Activated naive CD4-positive, alpha-beta T cell treated with anti-CD3 and anti-CD28 coated beads for 36 hours (primary cell): Measurements from ENCODE around the gene FOXP1. TPM values are rescaled to one million over a fixed set of nuclear protein-coding genes. Genes with fewer than 3 reads are reported as not detected.

ENCODE experiments used
- CTCF ChIA-PET: fragments of 350-600 bp; sonication (Branson Sonifier 250); formaldehyde crosslinking; loops from one replicate; lab custom pipeline; 2021; ENCODE audit warnings: antibody characterized with exemption; lab: Charles Lee
- DNase-seq: peaks from one replicate; pipeline ENCODE4 v3.0.0-alpha.2; 2020
- H3K27ac Mint-ChIP-seq: one replicate; pipeline ENCODE4 v1.8.0; 2021; ENCODE audit warnings: mild to moderate bottlenecking, mixed read lengths
- H3K27me3 Mint-ChIP-seq: one replicate; pipeline ENCODE4 v1.8.0; 2021; ENCODE audit warnings: low read depth, mixed read lengths
- H3K36me3 Mint-ChIP-seq: one replicate; pipeline ENCODE4 v1.8.0; 2021; ENCODE audit warnings: low read depth, mixed read lengths
- H3K4me1 Mint-ChIP-seq: one replicate; pipeline ENCODE4 v1.8.0; 2021; ENCODE audit warnings: low read depth, mixed read lengths
- H3K4me3 Mint-ChIP-seq: one replicate; pipeline ENCODE4 v1.8.0; 2021; ENCODE audit warnings: mild to moderate bottlenecking, moderate library complexity, mixed read lengths
- H3K9me3 Mint-ChIP-seq: one replicate; pipeline ENCODE4 v1.8.0; 2021; ENCODE audit warnings: mixed read lengths
- intact Hi-C: fragments of 100-400 bp; cut with micrococcal nuclease; formaldehyde crosslinking; loops from one replicate; pipeline ENCODE4 v1.15.1; 2023
- total RNA-seq, 2 experiments: library from RNA; stranded (reverse); gene quantifications; one replicate each; pipeline ENCODE4 v1.2.3, GENCODE V29; 2021

The FOXP1 gene
- total RNA-seq, 2 experiments from 2014 or later = 95.2 to 97.4 TPM

DNA sequence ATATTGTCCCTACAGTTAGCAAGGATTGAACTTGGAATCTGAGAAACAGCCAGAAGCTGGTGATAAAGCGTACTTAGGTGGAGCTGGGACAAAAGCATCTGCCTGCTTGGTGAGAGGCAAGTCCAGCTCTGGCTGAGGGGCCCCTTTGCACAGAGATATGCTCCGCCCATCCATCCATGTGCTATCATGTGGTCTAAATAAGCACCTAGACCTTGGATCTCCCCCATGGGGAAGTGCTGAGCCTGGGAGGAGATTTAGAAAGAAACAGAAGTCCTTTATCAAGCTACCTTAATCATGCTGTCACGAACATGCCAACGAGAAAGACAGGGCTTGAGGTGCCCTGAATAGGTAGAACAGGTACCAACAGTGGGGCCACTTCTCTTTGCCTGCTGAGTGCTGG is 369.5 kb downstream of the FOXP1 start:
- H3K4me3 Mint-ChIP-seq = no peak overlapping the region
- peaks cover 6% of the 10 kb centered on the region for H3K36me3 Mint-ChIP-seq
- DNase-seq = no peak
- intact Hi-C loops = no loop called here
- H3K27me3 Mint-ChIP-seq = no peaks in the 10 kb centered on the region
- H3K4me1 Mint-ChIP-seq = peaks cover 74% of the 10 kb centered on the region
- CTCF ChIA-PET = interaction anchor here (0.6 kb wide), 1 partner anchor 60 kb away, joined by 4 read pairs; no protein-coding TSS in a partner anchor
- no peaks in the 10 kb centered on the region for H3K9me3 Mint-ChIP-seq
- no peak overlapping the region for H3K27ac Mint-ChIP-seq

DNA sequence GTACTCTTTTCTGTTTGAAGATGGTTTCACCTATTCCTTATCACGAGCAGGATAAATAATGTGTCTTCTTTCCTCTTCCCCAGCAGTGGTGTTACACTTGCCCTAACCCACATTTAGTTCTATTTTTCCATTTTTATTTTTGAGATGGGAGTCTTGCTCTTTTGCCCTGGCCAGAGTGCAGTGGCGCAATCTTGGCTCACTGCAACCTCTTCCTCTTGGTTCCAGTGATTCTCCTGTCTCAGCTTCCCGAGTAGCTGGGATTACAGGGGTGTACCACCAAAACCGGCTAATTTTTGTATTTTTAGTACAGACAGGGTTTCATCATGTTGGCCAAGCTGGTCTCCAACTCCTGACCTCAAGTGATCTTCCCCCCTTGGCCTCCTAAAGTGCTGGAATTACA is 372.4 kb downstream of the FOXP1 start:
- H3K4me1 Mint-ChIP-seq = peaks cover 82% of the 10 kb centered on the region
- no peak for DNase-seq
- CTCF ChIA-PET = no interaction called here
- peaks cover 4% of the 10 kb centered on the region for H3K36me3 Mint-ChIP-seq
- no peak overlapping the region for H3K4me3 Mint-ChIP-seq
- no peaks in the 10 kb centered on the region for H3K27me3 Mint-ChIP-seq
- no peaks in the 10 kb centered on the region for H3K9me3 Mint-ChIP-seq
- H3K27ac Mint-ChIP-seq = peak overlapping the region; percentile 83
- intact Hi-C loops = loop anchor here (2.0 kb wide), 1 partner anchor 18 kb away; no protein-coding TSS in a partner anchor

DNA sequence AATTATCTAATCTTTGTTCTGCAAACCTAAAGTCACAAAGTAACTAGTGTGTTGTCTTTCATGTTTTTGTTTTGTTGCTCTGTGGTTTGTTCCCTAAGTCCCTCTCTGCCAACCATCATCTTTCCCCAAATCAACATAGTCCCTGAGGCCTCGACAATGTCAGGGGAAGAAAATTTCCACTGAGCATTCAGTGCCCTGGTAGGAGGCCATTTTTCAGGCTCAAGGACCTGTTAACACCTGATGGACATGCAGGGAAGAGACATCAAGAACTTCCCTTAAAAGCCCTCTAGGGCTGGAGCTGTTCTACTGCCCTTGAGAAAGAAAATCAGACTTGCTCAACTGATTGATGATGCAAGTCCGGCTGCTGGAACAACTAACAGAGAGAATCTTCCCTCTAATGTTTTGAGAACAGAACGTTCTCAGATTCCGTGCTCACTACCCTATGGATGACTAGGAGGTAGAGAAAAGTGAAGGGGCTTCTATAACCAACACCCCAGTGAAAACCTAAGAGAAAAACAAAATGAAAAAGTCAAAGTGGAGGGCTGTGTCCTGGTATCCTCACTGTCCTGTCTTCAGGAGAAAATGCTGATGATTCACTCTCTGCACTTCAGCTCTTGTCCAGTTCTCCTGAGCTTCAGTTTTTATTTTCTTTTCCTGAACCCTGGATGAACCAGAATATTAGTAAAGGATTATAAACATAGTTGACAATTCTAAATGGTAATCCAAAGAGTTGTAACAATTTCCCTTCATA is 373.1 kb downstream of the FOXP1 start:
- H3K27me3 Mint-ChIP-seq = no peaks in the 10 kb centered on the region
- H3K4me1 Mint-ChIP-seq = peaks cover 81% of the 10 kb centered on the region
- CTCF ChIA-PET = interaction anchor here (0.6 to 0.7 kb wide), 2 partner anchors 8 to 252 kb away, joined by 3 read pairs; no protein-coding TSS in a partner anchor
- no peaks in the 10 kb centered on the region for H3K9me3 Mint-ChIP-seq
- H3K4me3 Mint-ChIP-seq = peak overlapping the region; percentile 44
- DNase-seq = no peak
- peak overlapping the region; percentile 83 for H3K27ac Mint-ChIP-seq
- intact Hi-C loops = loop anchor here (2.0 kb wide), 1 partner anchor 18 kb away; no protein-coding TSS in a partner anchor
- H3K36me3 Mint-ChIP-seq = peaks cover 4% of the 10 kb centered on the region

DNA sequence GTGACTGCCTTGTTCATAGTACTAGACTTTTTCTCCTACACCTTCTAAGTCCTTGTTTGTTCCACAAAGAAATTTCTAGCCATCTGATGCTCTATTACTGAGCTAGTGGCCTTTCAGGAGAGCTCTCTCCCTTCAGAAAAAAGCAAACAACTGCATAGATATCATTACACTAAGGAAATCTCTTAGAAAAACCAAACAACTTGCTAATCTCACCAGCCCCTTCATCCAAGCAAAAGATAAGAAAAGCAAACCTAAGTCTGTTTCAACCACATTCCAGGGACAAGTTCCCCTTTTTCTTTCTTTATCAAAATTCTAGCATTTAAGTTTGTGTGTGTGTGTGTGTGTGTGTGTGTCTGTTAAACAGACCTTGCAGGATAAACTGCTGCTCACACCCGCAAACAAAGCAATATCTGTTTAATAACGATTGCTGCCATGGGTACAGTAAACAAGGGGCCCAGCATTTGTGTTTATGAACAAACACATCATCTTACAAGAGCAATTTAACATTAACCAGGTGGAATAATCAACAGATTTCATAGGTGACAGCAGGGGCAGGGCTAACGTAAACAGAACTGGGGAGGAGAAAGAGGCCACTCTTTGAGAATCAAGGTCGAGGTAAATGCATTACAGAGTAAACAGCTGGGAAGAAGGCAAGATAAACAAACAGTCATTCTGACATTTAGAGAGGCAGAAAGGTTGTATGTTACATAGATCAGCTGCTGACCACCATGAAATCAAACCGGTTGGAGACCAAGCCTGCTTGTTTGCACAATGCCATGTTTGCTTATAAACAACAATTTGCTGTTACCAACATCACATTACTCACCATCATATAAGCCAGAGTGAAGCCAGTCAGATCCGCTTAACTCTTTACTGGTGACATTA is 375.1 kb downstream of the FOXP1 start:
- CTCF ChIA-PET = interaction anchor here (0.6 kb wide), 1 partner anchor 277 kb away, joined by 3 read pairs; no protein-coding TSS in a partner anchor
- no peak for DNase-seq
- H3K4me1 Mint-ChIP-seq = peaks cover 83% of the 10 kb centered on the region
- H3K9me3 Mint-ChIP-seq = no peaks in the 10 kb centered on the region
- peak overlapping the region; percentile 70 for H3K27ac Mint-ChIP-seq
- intact Hi-C loops = no loop called here
- peaks cover 2% of the 10 kb centered on the region for H3K36me3 Mint-ChIP-seq
- no peaks in the 10 kb centered on the region for H3K27me3 Mint-ChIP-seq
- H3K4me3 Mint-ChIP-seq = no peak overlapping the region

DNA sequence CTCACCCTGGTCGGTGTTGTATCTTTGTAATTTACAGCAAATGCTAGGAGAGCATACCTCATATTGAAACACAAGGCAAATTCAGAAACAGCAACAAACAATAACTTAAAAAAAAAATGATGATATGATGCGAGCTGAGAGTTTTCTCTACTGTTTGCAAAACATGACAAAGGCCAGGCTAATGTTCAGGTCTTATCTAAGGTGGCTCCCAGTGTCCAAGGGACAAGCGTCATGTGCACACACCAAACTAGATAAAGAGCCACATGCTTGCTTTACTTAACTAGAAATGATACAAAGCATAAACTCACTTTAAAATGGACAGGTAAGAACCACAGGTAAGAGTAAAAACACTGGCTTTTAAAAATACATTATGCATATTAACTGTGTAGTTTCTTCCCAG is 375.9 kb downstream of the FOXP1 start:
- intact Hi-C loops = no loop called here
- no peak for DNase-seq
- Mint-ChIP-seq H3K36me3 (peaks cover 2% of the 10 kb centered on the region), H3K9me3 (no peaks in the 10 kb centered on the region), H3K4me3 (no peak overlapping the region), H3K27ac (peak overlapping the region; percentile 70), H3K27me3 (no peaks in the 10 kb centered on the region), H3K4me1 (peaks cover 92% of the 10 kb centered on the region)
- CTCF ChIA-PET = no interaction called here

DNA sequence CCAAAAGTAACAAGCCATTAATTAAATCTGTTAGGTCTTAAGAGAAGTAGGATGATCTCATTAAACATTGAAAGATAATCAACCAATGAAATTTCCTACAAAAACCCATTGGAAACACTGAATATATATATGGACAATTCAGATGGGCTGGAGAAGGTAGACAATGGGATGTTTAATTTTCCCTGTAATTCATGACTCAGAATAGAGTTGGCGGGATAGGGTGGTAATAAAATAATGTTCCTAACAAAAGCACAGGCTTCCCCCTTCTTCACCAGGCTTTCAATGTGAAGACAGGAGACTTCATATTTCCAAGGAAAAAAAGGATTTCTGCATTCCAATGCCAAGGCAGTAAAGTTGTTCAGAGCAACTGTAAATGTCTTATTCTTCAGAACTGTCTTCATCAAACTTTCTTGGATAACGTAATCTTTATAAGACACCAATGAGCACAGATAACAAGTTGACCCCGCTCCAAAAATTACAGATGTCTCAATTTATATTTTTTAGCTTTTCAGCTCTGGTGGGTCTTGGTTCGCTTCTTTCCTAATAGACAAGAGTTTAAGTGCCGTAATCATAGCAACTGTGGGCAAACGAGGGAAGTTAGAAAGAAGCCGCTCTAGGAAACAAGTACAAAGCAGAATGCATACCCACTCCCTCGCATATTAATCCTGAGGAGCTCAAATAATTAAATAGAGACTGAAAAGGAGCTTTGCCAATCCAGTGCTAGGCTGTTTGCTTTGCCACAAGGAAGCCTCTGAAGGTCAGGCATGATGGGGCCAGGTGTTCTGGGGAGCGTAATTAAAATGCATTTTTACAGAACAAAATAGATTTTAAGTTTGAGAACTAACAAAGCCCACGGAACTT is 377.0 kb downstream of the FOXP1 start:
- no peak overlapping the region for H3K27ac Mint-ChIP-seq
- H3K36me3 Mint-ChIP-seq = peaks cover 2% of the 10 kb centered on the region
- intact Hi-C loops = no loop called here
- no peak overlapping the region for H3K4me3 Mint-ChIP-seq
- peaks cover 91% of the 10 kb centered on the region for H3K4me1 Mint-ChIP-seq
- no peaks in the 10 kb centered on the region for H3K27me3 Mint-ChIP-seq
- no peak for DNase-seq
- H3K9me3 Mint-ChIP-seq = no peaks in the 10 kb centered on the region
- CTCF ChIA-PET = no interaction called here

DNA sequence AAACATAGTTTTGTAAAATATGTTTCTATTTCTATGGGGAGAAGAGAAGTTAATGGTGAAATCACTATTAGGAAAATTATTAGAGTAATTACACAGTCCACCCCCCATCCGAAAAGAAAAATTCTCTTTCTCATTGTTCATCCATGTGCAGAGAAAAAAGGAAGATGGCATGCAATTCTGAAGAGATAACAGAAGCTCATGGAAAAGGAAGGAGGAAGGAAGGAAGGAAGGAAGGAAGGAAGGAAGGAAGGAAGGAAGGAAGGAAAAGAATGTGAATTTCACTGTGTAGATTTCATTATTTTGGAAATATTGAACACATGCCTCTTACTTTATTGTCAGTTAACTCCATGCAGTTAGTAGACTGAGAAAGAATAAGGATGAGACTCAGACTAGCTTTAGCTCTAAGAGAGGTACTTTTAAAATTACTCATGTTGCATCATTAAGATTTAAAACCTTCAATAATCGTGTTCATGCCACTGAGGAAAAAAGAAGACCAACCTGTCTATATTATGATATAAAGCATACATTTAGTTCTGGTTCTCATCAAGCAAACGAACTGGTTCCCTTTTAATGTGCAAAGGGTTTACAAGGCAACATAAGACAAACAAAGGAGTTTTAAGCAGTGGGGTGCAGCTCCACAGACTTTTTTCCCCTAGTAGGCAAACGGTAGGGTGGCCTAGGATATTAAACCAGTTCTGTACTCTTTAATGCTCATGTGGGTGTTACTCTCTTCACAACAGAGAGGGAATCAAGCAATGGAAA is 379.6 kb downstream of the FOXP1 start:
- peak overlapping the region; percentile 59 for H3K27ac Mint-ChIP-seq
- intact Hi-C loops = no loop called here
- H3K9me3 Mint-ChIP-seq = no peaks in the 10 kb centered on the region
- no peak overlapping the region for H3K4me3 Mint-ChIP-seq
- H3K27me3 Mint-ChIP-seq = no peaks in the 10 kb centered on the region
- DNase-seq = no peak
- CTCF ChIA-PET = interaction anchor here (0.7 to 1.5 kb wide), 2 partner anchors 11 to 113 kb away, joined by 3 read pairs; no protein-coding TSS in a partner anchor
- peaks cover 2% of the 10 kb centered on the region for H3K36me3 Mint-ChIP-seq
- peaks cover 83% of the 10 kb centered on the region for H3K4me1 Mint-ChIP-seq

DNA sequence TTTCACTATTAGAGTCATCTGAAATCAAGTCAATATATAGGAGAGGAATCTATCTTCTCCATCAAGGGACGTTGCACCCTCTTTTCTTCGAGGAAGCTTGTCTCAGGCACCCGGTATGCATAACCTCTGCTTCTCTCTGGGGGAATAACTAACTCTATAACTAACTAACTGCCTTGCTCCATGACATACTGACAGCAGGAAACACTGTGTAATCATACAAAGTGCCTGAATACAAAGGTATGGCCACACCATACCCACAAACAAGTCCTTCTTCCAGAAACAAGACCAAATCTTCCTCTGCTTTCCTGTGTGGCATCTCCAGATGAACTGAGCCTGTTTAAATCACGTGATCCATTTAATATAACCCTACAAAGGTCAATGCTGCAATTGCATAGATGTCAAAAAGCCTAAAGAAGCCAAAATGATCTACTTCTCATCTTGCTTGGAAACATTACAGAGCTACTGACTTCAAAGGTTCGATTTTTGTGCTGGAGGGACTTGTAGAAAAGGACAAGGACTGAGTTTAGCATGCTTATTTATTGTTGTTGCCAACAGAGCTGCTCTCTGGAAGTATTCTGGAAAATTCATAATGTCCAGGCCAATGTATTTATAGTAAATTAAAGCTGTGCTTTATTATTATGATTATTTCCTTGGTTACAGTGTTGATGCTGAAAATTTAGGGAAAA is 380.5 kb downstream of the FOXP1 start:
- intact Hi-C loops = no loop called here
- Mint-ChIP-seq H3K4me3 (no peak overlapping the region), H3K4me1 (peaks cover 75% of the 10 kb centered on the region), H3K36me3 (peaks cover 2% of the 10 kb centered on the region), H3K27ac (no peak overlapping the region), H3K27me3 (no peaks in the 10 kb centered on the region), H3K9me3 (no peaks in the 10 kb centered on the region)
- CTCF ChIA-PET = interaction anchor here (0.7 to 1.5 kb wide), 3 partner anchors 7 to 112 kb away, joined by 3 read pairs; no protein-coding TSS in a partner anchor
- DNase-seq = no peak

DNA sequence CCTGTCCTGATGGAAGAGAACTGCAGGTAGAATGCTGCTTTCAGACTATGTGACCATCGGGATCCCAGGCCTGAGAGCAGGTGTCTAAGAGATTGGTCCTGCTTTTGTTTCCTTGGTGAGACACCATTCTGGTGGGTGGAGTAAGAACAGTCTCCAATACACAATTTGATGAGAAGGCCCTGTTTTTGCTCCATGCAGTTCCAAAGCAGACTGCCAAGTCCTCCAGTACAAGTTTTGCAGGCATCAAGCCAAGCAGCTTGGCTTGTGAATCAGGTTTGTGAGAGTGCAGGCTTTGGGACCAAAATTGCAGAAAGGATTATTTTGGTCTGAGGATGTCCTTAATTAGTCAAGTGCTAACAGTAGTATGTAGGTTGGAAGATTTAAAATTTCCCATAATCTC is 381.6 kb downstream of the FOXP1 start:
- CTCF ChIA-PET = interaction anchor here (1.0 kb wide), 1 partner anchor 8 kb away, joined by 3 read pairs; no protein-coding TSS in a partner anchor
- H3K36me3 Mint-ChIP-seq = peaks cover 6% of the 10 kb centered on the region
- DNase-seq = no peak
- peaks cover 74% of the 10 kb centered on the region for H3K4me1 Mint-ChIP-seq
- H3K9me3 Mint-ChIP-seq = no peaks in the 10 kb centered on the region
- H3K4me3 Mint-ChIP-seq = no peak overlapping the region
- H3K27ac Mint-ChIP-seq = no peak overlapping the region
- intact Hi-C loops = no loop called here
- no peaks in the 10 kb centered on the region for H3K27me3 Mint-ChIP-seq

DNA sequence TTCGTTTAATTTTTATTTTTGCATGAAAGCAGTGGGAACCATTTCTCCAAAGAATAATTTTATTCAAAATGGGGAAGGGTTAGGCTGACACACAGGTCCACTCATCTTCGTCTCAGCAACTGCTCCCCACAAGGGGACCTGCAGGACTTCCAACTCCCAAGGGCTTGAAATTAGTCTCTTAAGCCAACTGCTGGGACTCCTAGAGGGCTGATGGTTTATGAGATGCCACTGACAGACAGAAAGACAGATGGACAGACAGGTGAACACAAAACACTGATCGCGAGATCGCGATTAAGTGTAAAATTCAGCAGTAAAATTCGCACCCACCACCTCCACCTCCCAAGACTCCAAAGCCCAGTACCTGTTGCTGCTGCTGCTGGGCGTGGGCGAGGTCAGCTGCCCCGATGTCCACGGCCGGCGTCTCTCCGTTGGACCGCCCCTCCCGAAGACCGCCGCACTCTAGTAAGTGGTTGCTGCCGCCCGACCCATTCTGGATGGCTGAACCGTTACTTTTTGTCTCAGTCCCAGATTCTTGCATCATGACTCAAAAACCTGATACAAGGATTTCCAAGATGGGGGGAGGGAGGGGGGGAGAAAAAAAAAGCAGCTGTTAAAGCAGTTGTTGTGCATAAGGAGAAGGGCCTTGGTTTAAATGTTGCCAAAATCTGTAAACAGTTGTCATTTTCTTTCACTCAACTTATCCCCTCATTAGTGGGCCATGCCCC is 385.5 kb downstream of the FOXP1 start:
- Mint-ChIP-seq H3K4me3 (no peak overlapping the region), H3K9me3 (no peaks in the 10 kb centered on the region), H3K27me3 (no peaks in the 10 kb centered on the region), H3K27ac (peak overlapping the region; percentile 4), H3K4me1 (peaks cover 70% of the 10 kb centered on the region), H3K36me3 (peaks cover 7% of the 10 kb centered on the region)
- DNase-seq = no peak
- intact Hi-C loops = no loop called here
- CTCF ChIA-PET = no interaction called here
